Activated CD4-positive, CD25-positive, alpha-beta regulatory T cell treated with anti-CD3 and anti-CD28 coated beads, Interleukin-2, amount 50 U/mL, for 16 hours (primary cell): ENCODE data around the gene CLDN5.
"Not testable (repeated sequence)": the region's sequence is repeated elsewhere in the genome, so short reads cannot be mapped to it uniquely, and the experiment has no call there.

Experiments
- DNase-seq: peaks from one replicate; pipeline ENCODE4 v3.0.0-alpha.2; 2020; ENCODE audit warnings: low read depth, low spot score

Gene CLDN5

GRCh38 chr22:19548427-19548826, 24.2 kb upstream of the CLDN5 start:
- not testable (repeated sequence) for DNase-seq

GRCh38 chr22:19547620-19548019, 23.4 kb upstream of the CLDN5 start:
- DNase-seq, result no peak

- DNase-seq, result no peak
These were observed 22.5 kb upstream of the CLDN5 start for GRCh38 chr22:19546680-19547079.

GRCh38 chr22:19545935-19546207, 21.7 kb upstream of the CLDN5 start:
- DNase-seq, result no peak

- no peak for DNase-seq
These were observed 19.9 kb upstream of the CLDN5 start for GRCh38 chr22:19543970-19544708.

- no peak for DNase-seq
These were observed 16.2 kb upstream of the CLDN5 start for GRCh38 chr22:19540394-19540793.

GRCh38 chr22:19537941-19538488, 13.8 kb upstream of the CLDN5 start:
- DNase-seq, result no peak

- DNase-seq, result no peak
These were observed 12.4 kb upstream of the CLDN5 start for GRCh38 chr22:19536564-19536963.

- no peak for DNase-seq
These were observed 10.8 kb upstream of the CLDN5 start for GRCh38 chr22:19535001-19535400.

GRCh38 chr22:19533857-19534256, 9.6 kb upstream of the CLDN5 start:
- no peak for DNase-seq

GRCh38 chr22:19533049-19533626, 8.9 kb upstream of the CLDN5 start:
- no peak for DNase-seq

- DNase-seq, result not testable (repeated sequence)
These were observed 7.1 kb upstream of the CLDN5 start for GRCh38 chr22:19531327-19531726.

GRCh38 chr22:19530751-19531150, 6.5 kb upstream of the CLDN5 start:
- DNase-seq, result no peak

GRCh38 chr22:19529811-19530210, 5.6 kb upstream of the CLDN5 start:
- no peak for DNase-seq

- DNase-seq, result no peak
These were observed 3.7 kb upstream of the CLDN5 start for GRCh38 chr22:19527861-19528417.

GRCh38 chr22:19527321-19527721, 3.1 kb upstream of the CLDN5 start:
- no peak for DNase-seq

GRCh38 chr22:19526702-19527111, 2.5 kb upstream of the CLDN5 start:
- no peak for DNase-seq

GRCh38 chr22:19526076-19526701, 2.0 kb upstream of the CLDN5 start:
- no peak for DNase-seq

GRCh38 chr22:19525666-19526065, 1.5 kb upstream of the CLDN5 start:
- DNase-seq, result no peak

GRCh38 chr22:19525116-19525660, 978 bp upstream of the CLDN5 start:
- DNase-seq, result no peak

- DNase-seq, result no peak
These were observed 705 bp downstream of the CLDN5 start for GRCh38 chr22:19523240-19524169.
